ENCODE data around the gene BIVM.
"Not testable (repeated sequence)": the region's sequence is repeated elsewhere in the genome, so short reads cannot be mapped to it uniquely, and the experiment has no call there.

Gene BIVM, protein sequence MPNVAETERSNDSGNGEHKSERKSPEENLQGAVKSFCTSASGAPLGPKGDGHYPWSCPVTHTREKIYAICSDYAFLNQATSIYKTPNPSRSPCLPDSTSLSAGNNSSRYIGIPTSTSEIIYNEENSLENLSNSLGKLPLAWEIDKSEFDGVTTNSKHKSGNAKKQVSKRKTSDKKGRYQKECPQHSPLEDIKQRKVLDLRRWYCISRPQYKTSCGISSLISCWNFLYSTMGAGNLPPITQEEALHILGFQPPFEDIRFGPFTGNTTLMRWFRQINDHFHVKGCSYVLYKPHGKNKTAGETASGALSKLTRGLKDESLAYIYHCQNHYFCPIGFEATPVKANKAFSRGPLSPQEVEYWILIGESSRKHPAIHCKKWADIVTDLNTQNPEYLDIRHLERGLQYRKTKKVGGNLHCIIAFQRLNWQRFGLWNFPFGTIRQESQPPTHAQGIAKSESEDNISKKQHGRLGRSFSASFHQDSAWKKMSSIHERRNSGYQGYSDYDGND

GRCh38 chr13:102798581-102799425 is at the start of gene BIVM, which contains the start of gene POGLUT2:
TSS of gene BIVM (plus strand) at chr13:102799119. CDS start at chr13:102807268, 8,149 bp downstream.
TSS of gene POGLUT2 (minus strand) at chr13:102798976. CDS start at chr13:102798670, 306 bp downstream.
- peak; percentile 96 for DNase-seq

DNA sequence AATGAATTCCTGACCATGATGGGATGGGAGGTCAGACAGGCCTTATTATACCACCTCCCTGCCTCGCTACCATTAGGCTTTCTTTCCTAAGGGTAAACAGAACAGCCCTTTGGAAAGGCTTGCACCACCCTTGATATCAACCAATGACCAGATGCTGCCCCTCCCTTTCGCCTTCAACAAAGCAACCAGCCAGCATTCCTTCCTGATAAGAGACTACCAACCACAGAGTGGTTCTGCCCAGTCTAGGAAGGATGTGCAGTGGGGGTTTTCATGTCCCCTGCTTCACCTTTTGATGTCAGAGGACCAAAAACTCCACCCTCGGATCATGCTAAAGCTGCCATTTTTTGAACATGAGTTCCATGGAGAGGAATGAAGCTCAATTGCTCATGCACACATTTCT is 47.0 kb upstream of the BIVM start:
- no peak for DNase-seq

DNA sequence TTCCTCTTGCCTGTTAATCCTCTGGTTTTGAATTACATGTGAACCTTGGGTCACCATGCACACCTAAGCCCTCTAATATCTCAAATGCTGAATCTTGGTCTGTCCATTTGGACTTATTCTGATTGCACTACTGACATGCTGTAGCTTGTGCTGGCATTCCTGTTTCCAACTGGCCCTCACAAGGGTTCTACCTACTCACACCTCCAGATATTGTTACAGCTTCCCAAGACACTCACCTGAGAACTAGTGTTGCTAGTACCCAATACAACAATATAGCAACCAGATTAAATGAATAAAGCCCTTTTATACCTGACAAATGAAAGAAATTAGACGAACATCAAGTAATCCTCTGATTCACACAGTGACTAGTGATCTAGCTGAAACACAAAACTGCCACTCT is 41.9 kb upstream of the BIVM start:
- no peak for DNase-seq

- no peak for DNase-seq
Observed at GRCh38 chr13:102758842-102759241, 40.1 kb upstream of the BIVM start.

DNA sequence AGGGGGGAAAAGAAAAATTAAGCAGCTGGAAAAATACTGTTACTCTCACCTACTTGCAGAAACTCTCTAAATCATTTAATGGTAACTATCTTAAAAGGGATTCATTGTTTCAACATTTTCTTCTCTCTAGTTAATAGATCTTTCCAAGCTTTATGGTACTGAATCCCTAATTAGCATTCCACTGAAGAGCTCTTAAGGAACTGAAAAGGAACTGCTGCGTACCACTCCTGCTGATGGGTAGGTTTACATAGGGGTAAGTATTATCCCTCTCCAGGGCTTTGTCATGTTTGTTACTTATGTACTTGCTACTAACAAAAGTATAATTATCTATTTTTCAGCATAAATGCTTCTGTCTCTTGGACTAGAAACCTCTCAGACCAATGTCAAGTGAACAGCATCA is 37.8 kb upstream of the BIVM start:
- no peak for DNase-seq

- DNase-seq, result no peak
Observed at GRCh38 chr13:102763741-102764140, 35.2 kb upstream of the BIVM start.

DNA sequence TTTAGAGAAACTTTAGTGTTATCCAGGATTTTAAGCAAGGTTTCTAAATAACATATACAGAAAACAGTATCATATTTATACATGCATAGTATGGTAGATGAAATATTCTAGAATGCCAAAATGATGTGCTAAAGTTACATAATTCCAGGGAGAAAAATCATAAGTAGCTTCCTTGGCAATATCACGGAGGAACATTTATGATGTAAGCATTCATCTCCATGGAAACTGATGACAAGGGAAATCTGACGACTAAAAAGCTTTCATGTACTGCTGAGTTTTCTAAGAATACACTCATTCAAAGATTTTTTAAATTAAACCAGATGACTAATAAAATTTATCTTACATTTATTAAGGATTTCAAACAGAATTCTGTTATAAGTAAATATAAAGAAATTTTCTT is 30.0 kb upstream of the BIVM start:
- DNase-seq, result no peak

DNA sequence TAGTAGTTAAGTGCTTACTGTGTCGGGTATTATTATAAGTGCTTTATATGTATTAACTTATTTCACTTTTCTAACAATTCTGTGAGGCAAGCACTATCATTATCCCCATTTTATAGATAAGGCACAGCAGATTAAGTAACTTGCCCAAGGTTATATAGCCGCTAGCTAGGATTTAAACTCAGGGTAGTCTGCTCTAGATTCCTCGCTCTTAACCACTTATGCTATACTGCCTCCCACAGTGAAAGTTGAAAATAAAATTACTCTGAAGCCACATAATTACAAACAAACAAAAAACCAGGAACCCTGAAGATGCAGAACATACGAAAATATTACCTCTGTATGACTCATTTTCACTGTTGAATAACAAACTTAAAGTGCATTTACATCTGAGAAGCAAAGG is 29.2 kb upstream of the BIVM start:
- DNase-seq, result no peak

DNA sequence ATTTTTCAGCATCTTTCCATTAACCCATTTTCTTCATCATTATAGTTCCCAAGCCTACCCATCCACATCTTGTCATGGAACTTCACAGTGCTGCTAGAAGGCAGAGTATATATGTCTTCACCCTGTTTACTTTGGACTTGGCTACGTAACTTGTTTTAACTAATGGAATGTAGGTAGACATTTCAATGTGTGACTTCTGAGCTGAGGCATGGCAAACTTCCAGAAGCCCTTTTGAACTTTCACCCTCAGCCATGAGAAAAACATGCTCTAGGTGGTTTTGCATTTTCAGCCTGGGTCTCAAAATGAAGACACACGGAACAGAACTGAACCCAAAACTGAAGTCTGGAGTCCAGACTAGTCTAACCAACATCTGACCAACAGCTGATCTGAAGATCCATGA is 28.5 kb upstream of the BIVM start:
- DNase-seq, result no peak

DNA sequence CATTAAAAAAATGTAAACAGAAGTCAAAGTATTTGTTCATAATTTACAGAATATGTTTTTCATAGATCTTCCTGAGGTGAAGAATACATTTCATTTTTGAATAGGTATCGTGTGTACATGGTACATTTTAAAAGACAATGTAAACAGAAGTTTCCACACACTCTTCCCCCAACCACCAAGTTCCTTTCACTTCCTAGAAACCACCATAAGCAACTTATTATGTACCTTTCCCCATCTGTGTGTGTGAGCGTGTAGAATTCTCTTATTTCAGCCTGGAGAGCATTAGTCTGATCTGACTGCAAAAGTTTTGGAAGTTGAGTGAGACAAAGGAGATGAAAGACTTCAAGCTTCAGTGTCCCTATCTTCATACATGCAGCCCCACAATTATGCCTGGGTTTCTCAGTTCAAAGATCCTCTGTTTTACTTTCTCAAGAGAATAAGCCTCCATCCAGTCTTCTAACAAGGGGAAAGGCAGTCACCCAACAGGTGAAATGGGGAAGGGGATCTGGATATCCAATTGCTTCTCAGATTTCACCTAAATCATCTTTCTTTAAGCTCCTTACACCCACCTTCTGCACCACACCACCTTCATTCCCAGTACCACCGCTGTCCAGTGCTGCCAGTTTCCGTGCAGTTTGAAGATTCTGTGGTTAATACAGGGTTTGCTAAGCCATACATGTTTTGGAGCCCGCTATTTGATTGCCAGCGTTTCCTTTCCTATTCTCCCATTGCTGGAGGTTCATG is 27.4 kb upstream of the BIVM start:
- DNase-seq, result no peak

- no peak for DNase-seq
Observed at GRCh38 chr13:102772042-102772425, 26.9 kb upstream of the BIVM start.

DNA sequence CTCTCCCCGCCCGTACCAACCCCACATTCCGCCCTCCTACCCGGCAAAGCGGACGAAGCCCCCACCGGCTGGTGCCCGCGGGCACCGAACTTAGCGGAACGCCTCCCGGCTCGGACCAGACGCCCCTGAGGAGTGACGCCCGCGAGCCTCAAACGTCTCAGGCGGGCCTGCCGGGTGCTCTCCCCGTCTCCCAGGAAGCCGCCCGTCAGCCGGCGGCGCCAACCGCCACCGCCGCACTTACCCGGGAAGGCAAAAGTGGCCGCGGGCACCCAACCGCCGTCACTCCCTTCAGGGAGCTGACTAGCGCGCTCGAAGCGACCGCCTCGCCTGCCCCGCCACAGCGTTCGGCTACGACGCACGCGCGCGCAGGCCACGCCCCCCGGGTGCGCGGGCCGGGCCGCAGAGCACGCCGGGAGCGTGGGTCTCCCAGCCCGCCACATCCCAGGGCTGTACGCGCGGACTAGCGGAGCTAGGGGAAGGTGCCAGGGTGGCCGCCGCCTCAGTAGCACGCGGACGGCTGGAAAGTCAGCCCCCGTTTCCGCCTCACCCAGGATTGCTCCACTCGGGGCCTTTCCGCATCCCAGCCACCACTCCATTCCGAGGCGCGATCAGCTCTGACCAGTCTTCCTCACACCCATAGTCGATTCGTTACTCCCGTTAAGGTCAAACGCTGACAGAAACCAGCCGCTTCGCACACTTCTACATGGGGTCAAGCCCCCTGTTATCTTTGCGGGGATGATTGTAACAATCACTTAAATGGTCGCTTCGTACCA is 25.3 kb upstream of the BIVM start, which contains the start of gene TEX30:
TSS of gene TEX30 (minus strand) at position 346 of the 773 bp plus-strand sequence. CDS start 3,760 bp downstream, outside the sequence.
- DNase-seq, result peak; percentile 92

DNA sequence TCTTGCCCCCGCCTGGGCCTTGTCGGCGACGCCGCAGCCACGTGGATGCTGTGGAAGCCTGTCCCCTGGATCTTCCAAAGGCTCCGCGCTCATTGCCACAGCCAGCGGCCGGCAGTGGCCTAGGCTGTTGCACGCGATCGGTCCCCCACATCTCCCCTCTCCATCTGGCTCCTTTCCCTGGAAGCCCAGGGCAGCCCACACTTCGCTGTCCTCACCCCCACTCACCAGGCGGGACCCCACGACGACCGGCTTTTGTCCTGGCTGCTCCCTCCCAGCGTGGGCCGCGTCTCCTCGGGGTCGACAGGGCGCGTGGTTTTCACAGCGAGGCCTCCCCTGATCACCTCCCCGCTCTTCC is 24.7 kb upstream of the BIVM start:
- DNase-seq, result no peak

DNA sequence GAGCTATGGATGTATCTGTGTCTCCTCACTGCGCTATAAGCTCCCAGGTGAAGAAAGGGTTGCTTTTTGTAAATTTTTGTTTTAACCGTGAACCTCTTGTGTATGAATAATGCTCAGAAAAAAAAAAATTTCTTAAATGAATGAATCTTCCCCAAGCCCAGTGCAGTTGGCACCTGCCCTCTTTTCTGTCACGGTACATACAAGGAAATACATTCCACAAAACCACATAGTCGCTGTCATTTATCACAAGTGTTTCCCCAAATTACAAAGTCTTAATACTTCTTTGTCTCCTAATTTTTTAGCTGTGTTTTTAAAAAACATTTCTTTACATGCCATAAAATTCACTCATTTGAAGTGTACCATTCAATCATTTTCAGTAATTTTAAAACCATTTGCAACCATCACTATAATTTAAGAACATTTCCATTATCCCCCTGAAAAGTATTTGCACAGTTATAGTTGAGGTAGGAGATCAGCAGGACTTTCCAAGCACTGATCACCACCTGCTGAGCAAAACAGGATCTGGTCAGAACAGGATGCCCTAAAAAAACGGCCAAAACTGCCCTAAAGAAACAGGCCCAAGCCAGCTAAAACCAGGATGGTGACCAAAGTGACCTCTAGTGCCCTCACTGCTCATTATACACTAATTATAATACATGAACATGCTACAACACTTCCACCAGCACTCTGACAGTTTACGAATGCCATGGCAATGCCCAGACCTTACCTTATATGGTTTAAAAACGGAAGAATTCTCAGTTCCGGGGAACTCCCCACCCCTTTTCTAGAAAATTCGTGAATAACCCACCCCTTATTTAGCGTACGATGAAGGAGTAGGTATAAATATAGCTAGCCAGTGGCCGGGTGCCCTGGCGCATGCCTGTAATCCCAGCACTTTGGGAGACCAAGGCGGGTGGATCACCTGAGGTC is 24.1 kb upstream of the BIVM start:
- DNase-seq, result no peak

DNA sequence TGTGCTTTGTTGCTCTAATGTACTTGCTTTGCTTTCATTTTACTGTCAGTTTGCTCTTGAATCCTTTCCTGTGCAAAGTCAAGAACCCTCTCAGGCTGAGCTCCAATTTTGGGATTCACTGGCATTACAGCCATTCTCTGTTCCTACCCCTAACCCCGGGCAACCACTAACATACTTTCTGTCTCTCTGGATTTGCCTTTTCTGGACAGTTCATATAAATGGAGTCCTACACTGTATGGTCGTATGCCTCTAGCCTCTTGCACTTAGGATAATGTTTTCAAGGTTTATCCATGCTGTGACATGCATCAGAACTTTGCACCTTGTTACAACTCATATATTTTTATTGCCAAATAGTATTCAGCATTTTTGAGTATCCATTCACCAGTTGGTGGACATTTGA is 22.6 kb upstream of the BIVM start:
- no peak for DNase-seq

DNA sequence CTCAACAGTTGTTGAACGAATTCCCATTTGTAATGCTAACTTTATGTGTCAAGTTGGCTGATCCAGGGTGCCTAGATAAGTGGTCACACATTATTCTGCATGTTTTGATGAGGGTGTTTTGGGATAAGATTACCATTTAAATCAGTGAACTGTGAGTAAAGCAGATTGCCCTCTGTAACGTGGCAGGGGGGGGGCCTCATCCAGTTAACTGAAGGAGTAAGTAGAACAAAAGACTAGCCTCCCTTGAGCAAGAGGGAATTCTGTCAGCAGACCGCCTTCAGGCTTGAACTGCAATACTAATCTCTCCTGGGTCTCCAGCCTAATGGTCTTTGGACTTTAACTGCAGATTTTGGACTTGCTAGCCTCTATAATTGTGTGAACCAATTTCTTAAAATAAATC is 21.2 kb upstream of the BIVM start:
- DNase-seq, result no peak

DNA sequence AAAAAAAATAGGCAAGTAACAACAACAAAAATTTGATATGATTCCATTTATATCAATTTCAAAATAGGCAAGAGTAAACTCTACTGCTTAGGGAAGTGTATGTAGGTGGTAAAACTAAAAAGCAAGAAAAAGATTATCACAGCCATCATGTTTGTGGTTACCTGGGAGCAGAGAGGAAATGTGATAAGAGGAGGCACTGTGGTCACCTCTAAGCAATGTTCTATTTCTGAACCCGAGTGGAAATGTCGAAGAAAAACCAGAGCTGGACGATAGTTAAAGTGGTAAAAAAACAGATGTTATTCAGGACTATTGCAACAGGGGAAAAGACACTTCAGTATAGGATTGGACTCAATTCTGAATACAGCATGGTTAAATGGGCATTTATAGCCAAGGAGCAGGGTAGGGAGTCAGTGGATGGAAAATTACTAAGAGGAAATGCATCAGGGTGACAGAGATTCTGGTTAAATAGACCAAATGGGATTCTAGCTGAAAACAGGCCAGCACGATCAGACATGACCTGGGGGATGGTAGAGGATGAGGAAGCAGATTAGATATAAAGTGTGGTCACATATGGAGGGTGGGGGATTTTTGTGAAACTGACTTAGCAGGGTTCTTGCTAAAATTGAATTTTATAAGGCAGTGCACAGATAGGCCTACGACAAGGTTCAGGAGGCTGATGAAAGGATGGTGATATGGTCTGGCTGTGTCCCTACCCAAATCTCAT is 19.3 kb upstream of the BIVM start:
- no peak for DNase-seq

- DNase-seq, result not testable (repeated sequence)
Observed at GRCh38 chr13:102780656-102781055, 18.3 kb upstream of the BIVM start.

DNA sequence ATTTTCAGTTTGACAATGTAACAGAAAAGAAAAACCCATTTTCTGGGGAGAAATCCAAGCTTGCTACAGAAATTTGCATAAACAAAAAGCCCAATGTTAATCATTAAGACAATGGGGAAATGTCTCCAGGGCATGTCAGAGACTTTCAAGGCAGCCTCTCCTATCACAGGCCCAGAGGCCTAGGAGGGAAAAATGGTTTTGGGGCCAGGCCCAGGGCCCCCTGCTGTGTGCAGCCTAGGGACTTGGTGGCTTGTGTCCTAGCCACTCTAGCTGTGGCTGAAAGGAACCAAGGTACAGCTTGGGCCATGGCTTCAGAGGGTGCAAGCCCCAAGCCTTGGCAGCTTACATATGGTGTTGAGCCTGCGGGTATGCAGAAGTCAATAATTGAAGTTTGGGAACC is 17.3 kb upstream of the BIVM start:
- no peak for DNase-seq

DNA sequence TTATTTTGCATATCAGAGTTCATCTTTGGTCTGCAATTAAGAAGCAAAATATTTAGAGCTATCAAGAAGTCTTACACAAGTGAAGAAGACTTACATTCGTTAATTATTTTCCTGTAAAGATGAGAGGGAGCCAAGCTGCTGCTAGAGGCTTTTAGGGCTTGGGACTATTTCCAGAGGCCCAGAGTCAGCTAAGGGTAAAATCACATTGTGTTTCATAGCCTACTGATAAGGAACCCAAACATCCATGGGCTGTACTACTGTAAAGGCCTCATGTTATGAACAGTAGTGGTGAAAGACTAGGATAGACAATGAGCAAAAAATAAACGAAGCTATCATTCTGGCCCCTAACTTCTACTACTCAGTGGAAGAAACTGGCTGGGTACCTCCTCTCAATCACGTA is 14.4 kb upstream of the BIVM start:
- DNase-seq, result no peak
